ENCODE data around the gene EPHA3. TPM values are rescaled to one million over a fixed set of nuclear protein-coding genes. Genes with fewer than 3 reads are reported as not detected.

The EPHA3 gene
- total and polyA plus RNA-seq, 9 donors: 1.0 to 6.9 (median 2.9) TPM

GRCh38 chr3:89252016-89252415 lies 144.6 kb downstream of the EPHA3 start:
- Histone ChIP-seq H3K9me3 (no peaks in the 10 kb centered on the region), H3K4me3 (no peak overlapping the region), H3K27ac (no peak overlapping the region), H3K36me3 (no peaks in the 10 kb centered on the region), H3K27me3 (no peaks in the 10 kb centered on the region), H3K4me1 (ENCODE audit: insufficient read depth) (no peaks in the 10 kb centered on the region)
- no peak for DNase-seq
- WGBS, 3 donors: 80 to 85% (median 85%) methylated on average over 4 of the region's 4 CpGs
- intact Hi-C loops (cut with DNase I): no loop called here
- no peak for TF ChIP-seq CTCF (IDR thresholded peaks at IDR 0.05)
- no peak for TF ChIP-seq EP300 (IDR thresholded peaks at IDR 0.05)
- TF ChIP-seq POLR2A (IDR thresholded peaks at IDR 0.05): no peak

- Histone ChIP-seq H3K4me3 (no peak overlapping the region), H3K4me1 (ENCODE audit: insufficient read depth) (no peaks in the 10 kb centered on the region), H3K27ac (no peak overlapping the region), H3K9me3 (no peaks in the 10 kb centered on the region), H3K27me3 (no peaks in the 10 kb centered on the region), H3K36me3 (no peaks in the 10 kb centered on the region)
- TF ChIP-seq EP300 (IDR thresholded peaks at IDR 0.05) (no peak), CTCF (IDR thresholded peaks at IDR 0.05) (no peak), POLR2A (IDR thresholded peaks at IDR 0.05) (no peak)
- WGBS, 3 donors: 54 to 72% (median 71%) methylated on average over 2 of the region's 2 CpGs
- intact Hi-C loops (cut with DNase I): no loop called here
- no peak for DNase-seq
These were observed 145.4 kb downstream of the EPHA3 start for GRCh38 chr3:89252860-89253259.

- Histone ChIP-seq H3K27ac (no peak overlapping the region), H3K4me1 (ENCODE audit: insufficient read depth) (no peaks in the 10 kb centered on the region), H3K36me3 (no peaks in the 10 kb centered on the region), H3K4me3 (no peak overlapping the region), H3K9me3 (no peaks in the 10 kb centered on the region), H3K27me3 (no peaks in the 10 kb centered on the region)
- TF ChIP-seq CTCF (IDR thresholded peaks at IDR 0.05) (no peak), POLR2A (IDR thresholded peaks at IDR 0.05) (no peak), EP300 (IDR thresholded peaks at IDR 0.05) (no peak)
- intact Hi-C loops (cut with DNase I): no loop called here
- no peak for DNase-seq
- 96 to 99% (median 97%) methylated on average over 7 of the region's 7 CpGs for WGBS, 3 donors
These were observed 149.0 kb downstream of the EPHA3 start for GRCh38 chr3:89256395-89256794.

GRCh38 chr3:89256882-89257281 lies 149.5 kb downstream of the EPHA3 start:
- Histone ChIP-seq H3K27ac (no peak overlapping the region), H3K36me3 (no peaks in the 10 kb centered on the region), H3K4me3 (no peak overlapping the region), H3K9me3 (no peaks in the 10 kb centered on the region), H3K4me1 (ENCODE audit: insufficient read depth) (no peaks in the 10 kb centered on the region), H3K27me3 (no peaks in the 10 kb centered on the region)
- TF ChIP-seq EP300 (IDR thresholded peaks at IDR 0.05) (no peak), POLR2A (IDR thresholded peaks at IDR 0.05) (no peak), CTCF (IDR thresholded peaks at IDR 0.05) (no peak)
- intact Hi-C loops (cut with DNase I): no loop called here
- DNase-seq: no peak
- WGBS, 3 donors: 91% methylated on average over 2 of the region's 2 CpGs

- WGBS, 3 donors: 77 to 86% (median 81%) methylated on average over 1 of the region's 1 CpG
- H3K4me1 ChIP-seq (ENCODE audit: insufficient read depth): no peaks in the 10 kb centered on the region
- no peaks in the 10 kb centered on the region for H3K9me3 ChIP-seq
- no peak overlapping the region for H3K27ac ChIP-seq
- no peak overlapping the region for H3K4me3 ChIP-seq
- TF ChIP-seq EP300 (IDR thresholded peaks at IDR 0.05): no peak
- no peak for TF ChIP-seq POLR2A (IDR thresholded peaks at IDR 0.05)
- intact Hi-C loops (cut with DNase I): no loop called here
- no peaks in the 10 kb centered on the region for H3K36me3 ChIP-seq
- H3K27me3 ChIP-seq: no peaks in the 10 kb centered on the region
- DNase-seq: no peak
These were observed 153.3 kb downstream of the EPHA3 start for GRCh38 chr3:89260721-89261120.

Measured in ovary (tissue), 9 donors.